Suprapubic skin (tissue), 4 donors: Measurements from ENCODE around the gene TYW5. TPM values are rescaled to one million over a fixed set of nuclear protein-coding genes. Genes with fewer than 3 reads are reported as not detected.

ENCODE experiments used
- DNase-seq, 2 donors: peaks; one replicate each; pipeline ENCODE4 v3.0.0-alpha.2; 2019; ENCODE audit warnings: low spot score in 2 of 2
- H3K27ac ChIP-seq: fragments of 200-600 bp; sonication (generic); one replicate; pipeline ENCODE4 v1.5.1; 2019
- H3K27me3 ChIP-seq: fragments of 200-600 bp; sonication (generic); one replicate; pipeline ENCODE4 v1.5.1; 2019
- H3K36me3 ChIP-seq: fragments of 200-600 bp; sonication (generic); one replicate; pipeline ENCODE4 v1.5.1; 2019
- H3K4me1 ChIP-seq: fragments of 200-600 bp; sonication (generic); one replicate; pipeline ENCODE4 v1.5.1; 2019
- H3K4me3 ChIP-seq: fragments of 200-600 bp; sonication (generic); one replicate; pipeline ENCODE4 v1.5.1; 2019; ENCODE audit warnings: mild to moderate bottlenecking
- H3K9me3 ChIP-seq: fragments of 200-600 bp; sonication (generic); one replicate; pipeline ENCODE4 v1.5.1; 2019
- EP300 ChIP-seq: sonication (generic); formaldehyde crosslinking; IDR thresholded peaks from one replicate; pipeline ENCODE4 v1.6.1; 2017; ENCODE audit warnings: antibody characterized with exemption
- POLR2A ChIP-seq, 2 donors: fragments of 450-650 bp; IDR thresholded peaks; one replicate each; pipeline ENCODE4 v1.6.1; 2017; ENCODE audit warnings: antibody characterized with exemption in 2 of 2, mild to moderate bottlenecking in 2 of 2, moderate library complexity in 2 of 2
- POLR2AphosphoS5 ChIP-seq, 3 donors: sonication (generic); formaldehyde crosslinking; IDR thresholded peaks; one replicate each; pipeline ENCODE4 v1.6.1; 2017; ENCODE audit warnings: antibody characterized with exemption in 3 of 3
- WGBS: methylation state at CpG from one replicate; pipeline ENCODE4 v1.1.5; 2018; 5-methylcytosine and 5-hydroxymethylcytosine counted together
- total RNA-seq, 4 donors: library from RNA; depleted of rRNA; stranded (reverse); fragments of >200 nt; gene quantifications; one replicate each; pipeline ENCODE4 v1.1.0, GENCODE V29; 2016
- TF ChIP-seq, protein P1 (sequence below), 2 donors: fragments of 200-600 bp in 1 of 2; fragments of 450-650 bp in 1 of 2; sonication (generic) in 1 of 2; IDR thresholded peaks; one replicate each; pipeline ENCODE4 v1.5.1; 2016 to 2019; ENCODE audit warnings: antibody characterized with exemption in 2 of 2, mild to moderate bottlenecking in 1 of 2, moderate library complexity in 1 of 2

Gene TYW5
- total RNA-seq, 4 donors from 2014 or later: 3.9 to 18.0 (median 5.1) TPM

DNA sequence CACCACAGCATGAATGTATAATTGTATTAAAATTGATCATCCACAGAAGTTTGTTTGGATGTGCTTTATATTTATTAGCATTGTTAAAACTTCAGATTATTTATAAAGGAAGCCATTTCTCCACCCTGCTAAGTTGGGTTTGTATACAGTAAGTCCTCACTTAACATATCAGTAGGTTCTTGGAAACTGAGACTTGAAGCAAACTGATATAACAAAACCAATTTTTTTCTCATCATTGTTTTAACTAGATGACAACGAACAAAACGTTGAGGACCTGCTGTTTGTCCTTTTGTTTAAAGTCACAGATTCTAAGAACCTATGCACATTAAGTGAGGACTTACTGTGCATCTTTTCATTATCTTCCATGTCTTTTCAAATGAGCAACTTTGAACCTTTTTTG is 27.1 kb downstream of the TYW5 start:
- Histone ChIP-seq H3K27me3 (no peaks in the 10 kb centered on the region), H3K27ac (no peak overlapping the region), H3K4me1 (no peaks in the 10 kb centered on the region), H3K4me3 (no peak overlapping the region), H3K9me3 (no peaks in the 10 kb centered on the region), H3K36me3 (peaks cover 41% of the 10 kb centered on the region)
- no peak for DNase-seq
- no peak for TF ChIP-seq POLR2A (IDR thresholded peaks at IDR 0.05)
- TF ChIP-seq, protein P1, sequence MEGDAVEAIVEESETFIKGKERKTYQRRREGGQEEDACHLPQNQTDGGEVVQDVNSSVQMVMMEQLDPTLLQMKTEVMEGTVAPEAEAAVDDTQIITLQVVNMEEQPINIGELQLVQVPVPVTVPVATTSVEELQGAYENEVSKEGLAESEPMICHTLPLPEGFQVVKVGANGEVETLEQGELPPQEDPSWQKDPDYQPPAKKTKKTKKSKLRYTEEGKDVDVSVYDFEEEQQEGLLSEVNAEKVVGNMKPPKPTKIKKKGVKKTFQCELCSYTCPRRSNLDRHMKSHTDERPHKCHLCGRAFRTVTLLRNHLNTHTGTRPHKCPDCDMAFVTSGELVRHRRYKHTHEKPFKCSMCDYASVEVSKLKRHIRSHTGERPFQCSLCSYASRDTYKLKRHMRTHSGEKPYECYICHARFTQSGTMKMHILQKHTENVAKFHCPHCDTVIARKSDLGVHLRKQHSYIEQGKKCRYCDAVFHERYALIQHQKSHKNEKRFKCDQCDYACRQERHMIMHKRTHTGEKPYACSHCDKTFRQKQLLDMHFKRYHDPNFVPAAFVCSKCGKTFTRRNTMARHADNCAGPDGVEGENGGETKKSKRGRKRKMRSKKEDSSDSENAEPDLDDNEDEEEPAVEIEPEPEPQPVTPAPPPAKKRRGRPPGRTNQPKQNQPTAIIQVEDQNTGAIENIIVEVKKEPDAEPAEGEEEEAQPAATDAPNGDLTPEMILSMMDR (IDR thresholded peaks at IDR 0.05): no peak
- TF ChIP-seq POLR2AphosphoS5 (IDR thresholded peaks at IDR 0.05): no peak
- no peak for TF ChIP-seq EP300
- 38% methylated on average over 2 of the region's 2 CpGs for WGBS

DNA sequence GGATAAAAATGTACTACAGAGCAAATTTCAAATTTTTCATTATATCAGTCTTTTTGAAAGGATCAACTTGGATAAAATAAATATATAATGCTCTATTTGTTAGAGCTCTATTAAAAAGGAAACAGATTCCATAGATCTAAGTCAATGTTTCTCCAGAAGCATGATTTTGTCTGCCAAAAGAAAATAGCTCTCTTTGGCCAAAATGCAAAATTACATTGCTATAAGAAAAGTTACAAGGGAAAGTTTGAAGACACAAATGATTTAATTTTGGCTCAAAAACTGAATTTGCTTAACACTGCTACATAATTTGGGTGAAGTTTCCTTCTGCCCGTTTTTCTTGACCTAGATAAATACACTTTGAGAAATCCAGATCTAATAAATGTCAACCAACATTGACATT is 28.5 kb downstream of the TYW5 start:
- no peaks in the 10 kb centered on the region for H3K27me3 ChIP-seq
- H3K9me3 ChIP-seq: no peaks in the 10 kb centered on the region
- peaks cover 33% of the 10 kb centered on the region for H3K36me3 ChIP-seq
- no peak overlapping the region for H3K27ac ChIP-seq
- TF ChIP-seq, protein P1 (IDR thresholded peaks at IDR 0.05): no peak
- no peak for TF ChIP-seq POLR2AphosphoS5 (IDR thresholded peaks at IDR 0.05)
- no peak for TF ChIP-seq POLR2A (IDR thresholded peaks at IDR 0.05)
- TF ChIP-seq EP300: no peak
- 27% methylated on average over 1 of the region's 1 CpG for WGBS
- no peak for DNase-seq
- H3K4me3 ChIP-seq: no peak overlapping the region
- H3K4me1 ChIP-seq: peaks cover 3% of the 10 kb centered on the region

DNA sequence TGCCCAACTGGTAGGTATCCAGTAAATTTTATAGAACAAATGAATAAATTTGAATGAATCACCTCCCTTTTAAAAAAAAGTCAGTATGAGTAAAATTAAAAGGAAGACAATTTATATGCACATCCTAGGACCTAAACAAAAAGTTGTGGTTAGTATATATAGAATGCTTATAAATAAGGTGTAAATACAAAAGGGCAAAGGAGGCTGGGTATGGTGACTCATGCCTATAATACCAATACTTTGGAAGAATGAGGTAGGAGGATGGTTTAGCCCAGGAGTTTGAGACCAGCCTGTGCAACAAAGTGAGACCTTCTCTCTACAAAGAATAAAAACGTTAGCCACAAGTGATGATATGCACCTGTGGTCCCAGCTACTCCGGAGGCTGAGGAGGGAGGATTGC is 31.4 kb downstream of the TYW5 start:
- WGBS: 81% methylated on average over 2 of the region's 2 CpGs
- Histone ChIP-seq H3K27ac (no peak overlapping the region), H3K4me3 (no peak overlapping the region), H3K27me3 (no peaks in the 10 kb centered on the region), H3K9me3 (no peaks in the 10 kb centered on the region), H3K36me3 (peaks cover 16% of the 10 kb centered on the region), H3K4me1 (peaks cover 3% of the 10 kb centered on the region)
- DNase-seq: no peak
- TF ChIP-seq POLR2AphosphoS5 (IDR thresholded peaks at IDR 0.05): no peak
- TF ChIP-seq, protein P1 (IDR thresholded peaks at IDR 0.05): no peak
- no peak for TF ChIP-seq POLR2A (IDR thresholded peaks at IDR 0.05)
- no peak for TF ChIP-seq EP300

DNA sequence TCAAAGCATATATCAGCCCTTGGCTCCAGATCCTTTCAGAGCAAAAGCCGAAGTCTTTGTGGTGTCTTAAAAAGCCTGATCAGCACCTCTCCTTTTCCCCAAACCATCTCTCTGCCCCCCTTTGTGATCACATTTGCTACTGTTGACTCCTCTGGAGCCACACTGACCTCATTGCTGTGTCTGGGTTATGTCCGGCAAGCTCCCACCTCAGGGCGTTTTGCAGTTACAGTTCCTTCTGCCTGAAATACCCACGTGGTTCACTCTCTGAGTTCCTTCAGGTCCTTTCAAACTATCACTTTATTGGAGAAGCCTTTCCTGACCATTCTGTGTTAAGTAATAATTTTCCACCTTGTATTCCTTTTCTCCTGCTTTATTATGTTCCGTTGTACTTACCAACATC is 32.4 kb downstream of the TYW5 start:
- H3K9me3 ChIP-seq: no peaks in the 10 kb centered on the region
- H3K4me3 ChIP-seq: no peak overlapping the region
- TF ChIP-seq POLR2A (IDR thresholded peaks at IDR 0.05) (no peak), EP300 (no peak), POLR2AphosphoS5 (IDR thresholded peaks at IDR 0.05) (no peak)
- TF ChIP-seq, protein P1 (IDR thresholded peaks at IDR 0.05): no peak
- 72% methylated on average over 5 of the region's 5 CpGs for WGBS
- no peak overlapping the region for H3K27ac ChIP-seq
- DNase-seq: no peak
- H3K36me3 ChIP-seq: peaks cover 25% of the 10 kb centered on the region
- H3K4me1 ChIP-seq: peaks cover 3% of the 10 kb centered on the region
- H3K27me3 ChIP-seq: no peaks in the 10 kb centered on the region

DNA sequence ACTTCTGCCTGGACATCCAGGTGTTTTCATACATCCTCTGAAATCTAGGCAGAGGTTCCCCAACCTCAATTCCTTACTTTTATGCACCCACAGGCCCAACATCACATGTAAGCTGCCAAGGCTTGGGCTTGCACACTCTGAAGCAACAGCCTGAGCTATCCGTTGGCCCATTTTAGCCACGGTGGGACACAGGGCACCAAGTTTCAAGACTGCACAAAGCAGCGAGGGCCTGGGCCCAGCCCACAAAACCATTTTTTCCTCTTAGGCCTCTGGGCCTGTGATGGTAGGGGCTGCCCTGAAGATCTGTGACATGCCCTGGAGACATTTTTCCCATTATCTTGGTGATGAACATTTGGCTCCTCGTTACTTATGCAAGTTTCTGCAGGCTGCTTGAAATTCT is 38.3 kb downstream of the TYW5 start:
- H3K36me3 ChIP-seq: peaks cover 24% of the 10 kb centered on the region
- no peak for TF ChIP-seq POLR2AphosphoS5 (IDR thresholded peaks at IDR 0.05)
- TF ChIP-seq, protein P1 (IDR thresholded peaks at IDR 0.05): no peak
- TF ChIP-seq EP300: no peak
- no peak for TF ChIP-seq POLR2A (IDR thresholded peaks at IDR 0.05)
- no peak for DNase-seq
- no peak overlapping the region for H3K4me3 ChIP-seq
- H3K4me1 ChIP-seq: peaks cover 17% of the 10 kb centered on the region
- 96% methylated on average over 4 of the region's 4 CpGs for WGBS
- H3K9me3 ChIP-seq: no peaks in the 10 kb centered on the region
- no peak overlapping the region for H3K27ac ChIP-seq
- no peaks in the 10 kb centered on the region for H3K27me3 ChIP-seq
